HepG2 (cell line): ENCODE data around the gene NAP1L4. TPM values are rescaled to one million over a fixed set of nuclear protein-coding genes. Genes with fewer than 3 reads are reported as not detected.

Experiments
- ATAC-seq: fragments of 200-7000 bp; cut with Tn5 transposase; 3 replicates; pipeline ENCODE4 v1.9.1; 2020; ENCODE audit warnings: mild to moderate bottlenecking, moderate library complexity
- BruUV-seq: library from RNA; stranded (reverse); fragments of 400-500 nt; replicated peaks from 2 replicates; lab custom pipeline; 2021; lab: Mats Ljungman, UMichigan
- CTCF ChIA-PET: fragments of 300-600 bp; formaldehyde crosslinking; extraction: SDS; loops from one replicate; lab custom pipeline; 2021; ENCODE audit warnings: low total read pairs, inconsistent platforms, low intra/inter-chr PET ratio; lab: Yijun Ruan, JAX
- POLR2A ChIA-PET: fragments of 350-600 bp; sonication (Branson Sonifier 250); formaldehyde crosslinking; loops from one replicate; lab custom pipeline; 2020; ENCODE audit warnings: antibody characterized with exemption, inconsistent platforms; lab: Yijun Ruan, JAX
- DNase-seq: peaks from one replicate; pipeline ENCODE4 v3.0.0-alpha.2; 2015; ENCODE audit warnings: low spot score
- FAIRE-seq: peaks from 3 replicates; lab custom pipeline; 2011; peaks lifted over from hg19 to GRCh38; lab: Jason Lieb, UNC
- H2AFZ ChIP-seq: one replicate; pipeline ENCODE4 v1.6.1; 2011; ENCODE audit warnings: low read length, inconsistent platforms
- H3K27ac ChIP-seq: fragments of 300-600 bp; 3 replicates; pipeline ENCODE4 v1.8.0; 2011; ENCODE audit warnings: mixed run types, mild to moderate bottlenecking, mixed read lengths, low read length, inconsistent platforms; ENCODE audit not compliant: insufficient read depth; ENCODE audit errors: extremely low read length
- H3K27me3 ChIP-seq, 2 experiments: fragments of 200-600 bp in 1 of 2; 2 replicates in 1 of 2; 3 replicates in 1 of 2; pipeline versions ENCODE4 v1.6.0 to v1.8.0; 2011; ENCODE audit warnings: low read length in 2 of 2, mild to moderate bottlenecking in 2 of 2, moderate library complexity in 2 of 2, inconsistent platforms in 1 of 2; ENCODE audit not compliant: insufficient read depth in 2 of 2, control insufficient read depth in 1 of 2
- H3K36me3 ChIP-seq, 2 experiments: fragments of 200-600 bp in 1 of 2; replicated peaks in 1 of 2; 2 replicates in 1 of 2; 3 replicates in 1 of 2; pipeline versions ENCODE4 v1.5.1 to v1.8.0; 2011; ENCODE audit warnings: low read length in 2 of 2, inconsistent platforms in 1 of 2; ENCODE audit not compliant: insufficient read depth in 2 of 2, control insufficient read depth in 1 of 2
- H3K4me1 ChIP-seq: 2 replicates; pipeline ENCODE4 v1.5.1; 2012; ENCODE audit warnings: low read length, inconsistent platforms; ENCODE audit not compliant: insufficient read depth
- H3K4me2 ChIP-seq: 2 replicates; pipeline ENCODE4 v1.6.0; 2011; ENCODE audit warnings: low read depth, low read length, inconsistent platforms
- H3K4me3 ChIP-seq, 3 experiments: fragments of 200-600 bp in 1 of 3; sonication (generic), shearing (Covaris generic) in 1 of 3; replicated peaks in 1 of 3; 2 replicates each; pipeline ENCODE4 v1.5.1; 2011 to 2016; ENCODE audit warnings: low read length in 3 of 3, inconsistent platforms in 2 of 3, low read depth in 2 of 3, mild to moderate bottlenecking in 2 of 3, control low read depth in 1 of 3, mixed read lengths in 1 of 3; ENCODE audit not compliant: insufficient read depth in 1 of 3
- H3K79me2 ChIP-seq: one replicate; pipeline ENCODE4 v1.6.1; 2011; ENCODE audit warnings: low read length, inconsistent platforms; ENCODE audit not compliant: insufficient read depth
- H3K9ac ChIP-seq: 2 replicates; pipeline ENCODE4 v1.6.0; 2011; ENCODE audit warnings: mild to moderate bottlenecking, low read depth, low read length, inconsistent platforms; ENCODE audit not compliant: insufficient read depth
- H3K9me3 ChIP-seq: 2 replicates; pipeline ENCODE4 v1.5.1; 2012; ENCODE audit warnings: mild to moderate bottlenecking, low read length
- H4K20me1 ChIP-seq: 2 replicates; pipeline ENCODE4 v1.6.0; 2011; ENCODE audit warnings: inconsistent platforms, mild to moderate bottlenecking, low read length, moderate library complexity; ENCODE audit not compliant: insufficient read depth
- AGO2 ChIP-seq: fragments of 200-400 bp; formaldehyde crosslinking; optimal IDR thresholded peaks from 2 replicates; pipeline ENCODE3; 2017; ENCODE audit warnings: mild to moderate bottlenecking, low read depth, low read length, moderate library complexity
- AHDC1 ChIP-seq: sonication (generic); formaldehyde crosslinking; IDR thresholded peaks from 2 replicates; pipeline ENCODE4 v1.5.1; 2020; ENCODE audit warnings: mild to moderate bottlenecking, missing genetic modification reagents, borderline replicate concordance
- ETV5 ChIP-seq: IDR thresholded peaks from 2 replicates; pipeline ENCODE4 v1.6.1; 2018; ENCODE audit warnings: missing biosample characterization, missing genetic modification reagents, inconsistent platforms, borderline replicate concordance
- IKZF4 ChIP-seq: sonication (generic); formaldehyde crosslinking; IDR thresholded peaks from 2 replicates; pipeline ENCODE4 v1.5.1; 2020; ENCODE audit warnings: borderline replicate concordance, mild to moderate bottlenecking, low read depth, missing genetic modification reagents; ENCODE audit errors: not compliant biosample characterization
- NR2C2 ChIP-seq: sonication (generic); formaldehyde crosslinking; IDR thresholded peaks from 2 replicates; pipeline ENCODE4 v1.4.0; 2020; ENCODE audit warnings: missing genetic modification reagents, mild to moderate bottlenecking, moderate library complexity, borderline replicate concordance
- NR2F6 ChIP-seq, 2 experiments: IDR thresholded peaks; 2 replicates each; pipeline ENCODE4 v1.6.1; 2016; ENCODE audit warnings: antibody characterized with exemption in 1 of 2, mild to moderate bottlenecking in 1 of 2
- PREB ChIP-seq: sonication (generic); formaldehyde crosslinking; IDR thresholded peaks from 2 replicates; pipeline ENCODE4 v1.4.0; 2020; ENCODE audit warnings: missing genetic modification reagents
- ZBTB21 ChIP-seq: sonication (generic); formaldehyde crosslinking; IDR thresholded peaks from 2 replicates; pipeline ENCODE4 v1.4.0; 2020; ENCODE audit warnings: missing genetic modification reagents
- ZBTB42 ChIP-seq: sonication (generic); formaldehyde crosslinking; IDR thresholded peaks from 2 replicates; pipeline ENCODE4 v1.5.0; 2020; ENCODE audit warnings: mild to moderate bottlenecking, missing genetic modification reagents
- ZHX1 ChIP-seq: sonication (generic); formaldehyde crosslinking; IDR thresholded peaks from 2 replicates; pipeline ENCODE4 v1.8.1; 2022; ENCODE audit warnings: low read depth, mild to moderate bottlenecking, missing genetic modification reagents
- ZNF260 ChIP-seq: sonication (generic); formaldehyde crosslinking; IDR thresholded peaks from 2 replicates; pipeline ENCODE4 v1.4.0; 2020; ENCODE audit warnings: missing genetic modification reagents, low read depth, mild to moderate bottlenecking, borderline replicate concordance
- WGBS: methylation state at CpG from one replicate; pipeline ENCODE4 v1.1.6; 2017; ENCODE audit warnings: low lambda C conversion rate; 5-methylcytosine and 5-hydroxymethylcytosine counted together
- in situ Hi-C: cut with HindIII; loops from 2 replicates; pipeline ENCODE4 v1.10.0; 2017; ENCODE audit warnings: low pct_unique_long_range_greater_than_20kb; ENCODE audit not compliant: extremely low pct_ligation_motif_present
- intact Hi-C: fragments of 100-400 bp; cut with micrococcal nuclease; formaldehyde crosslinking; loops from one replicate; pipeline ENCODE4 v1.10.0; 2022; ENCODE audit not compliant: unreplicated experiment
- polyA plus RNA-seq, 8 experiments: library from polyadenylated mRNA; depleted of rRNA in 3 of 8; stranded (reverse) in 7 of 8; unstranded in 1 of 8; fragments of >200 nt; fragmentation: Illumina TruSeq in 4 of 8; extraction: Trizol in 4 of 8; gene quantifications; 2 replicates each; pipeline versions ENCODE4 v1.2.1 to v1.2.3, GENCODE V29; 2011 to 2016; ENCODE audit warnings: low read depth in 4 of 8, missing spikeins in 1 of 8, mixed read lengths in 1 of 8; ENCODE audit not compliant: insufficient read depth in 1 of 8
- total RNA-seq, 5 experiments: library from RNA; depleted of rRNA; stranded (reverse); fragments of >200 nt; fragmentation: Illumina TruSeq; extraction: Trizol; gene quantifications; 2 replicates each; pipeline ENCODE4 v1.2.3, GENCODE V29; 2016; ENCODE audit warnings: low read depth in 1 of 5

The NAP1L4 gene
- total and polyA plus RNA-seq, 2 of the 13 experiments (the other 11 are each of a cell fraction or from before 2014, with no cell fraction given) = 64.0 to 186 TPM

GRCh38 chr11:2901196-2901796, 90.8 kb downstream of the NAP1L4 start (continued):
- TF ChIP-seq ZHX1 (CRISPR knock-in tag) = no peak
- TF ChIP-seq, all 625 proteins: peak for 5

GRCh38 chr11:2899080-2899783, 92.9 kb downstream of the NAP1L4 start:
- DNase-seq (no peak), ATAC-seq (no peak), FAIRE-seq (no peak)
- H3K4me3 ChIP-seq = no peak overlapping the region
- intact Hi-C loops (no loop called here), in situ Hi-C loops (loop anchor here (5.0 kb wide), 2 partner anchors 207 to 467 kb away; no protein-coding TSS in a partner anchor)
- no peaks in the 10 kb centered on the region for H3K36me3 ChIP-seq
- H3K9me3 ChIP-seq = no peaks in the 10 kb centered on the region
- no peak overlapping the region for H2AFZ ChIP-seq
- no peak overlapping the region for H3K9ac ChIP-seq
- ChIA-PET POLR2A (no interaction called here), CTCF (no interaction called here)
- peaks cover 0 to 8% of the 10 kb centered on the region in 2 experiments; a peak in 4 of 5 replicates for H3K27me3 ChIP-seq
- H3K27ac ChIP-seq = no peak overlapping the region
- H4K20me1 ChIP-seq = no peaks in the 10 kb centered on the region
- peaks cover 20% of the 10 kb centered on the region for H3K4me1 ChIP-seq
- peaks cover 7% of the 10 kb centered on the region for H3K79me2 ChIP-seq
- no peak overlapping the region for H3K4me2 ChIP-seq
- WGBS = 92% methylated on average over 13 of the region's 13 CpGs
- TF ChIP-seq ZNF260 (CRISPR knock-in tag) (no peak), IKZF4 (CRISPR knock-in tag) (no peak), NR2F6 (IDR thresholded peaks at IDR 0.05) (no peak), NR2F6 (CRISPR knock-in tag; IDR thresholded peaks at IDR 0.05) (no peak), AGO2 (no peak), AHDC1 (CRISPR knock-in tag) (no peak), ZBTB21 (CRISPR knock-in tag) (no peak), PREB (CRISPR knock-in tag) (no peak), ZBTB42 (CRISPR knock-in tag) (no peak), ETV5 (CRISPR knock-in tag) (no peak), NR2C2 (CRISPR knock-in tag) (no peak)
- no TSS peak for BruUV-seq
